ENCODE measurements around the gene HINT1.
"Not testable (repeated sequence)": the region's sequence is repeated elsewhere in the genome, so short reads cannot be mapped to it uniquely, and the experiment has no call there.

HINT1 gene

DNA sequence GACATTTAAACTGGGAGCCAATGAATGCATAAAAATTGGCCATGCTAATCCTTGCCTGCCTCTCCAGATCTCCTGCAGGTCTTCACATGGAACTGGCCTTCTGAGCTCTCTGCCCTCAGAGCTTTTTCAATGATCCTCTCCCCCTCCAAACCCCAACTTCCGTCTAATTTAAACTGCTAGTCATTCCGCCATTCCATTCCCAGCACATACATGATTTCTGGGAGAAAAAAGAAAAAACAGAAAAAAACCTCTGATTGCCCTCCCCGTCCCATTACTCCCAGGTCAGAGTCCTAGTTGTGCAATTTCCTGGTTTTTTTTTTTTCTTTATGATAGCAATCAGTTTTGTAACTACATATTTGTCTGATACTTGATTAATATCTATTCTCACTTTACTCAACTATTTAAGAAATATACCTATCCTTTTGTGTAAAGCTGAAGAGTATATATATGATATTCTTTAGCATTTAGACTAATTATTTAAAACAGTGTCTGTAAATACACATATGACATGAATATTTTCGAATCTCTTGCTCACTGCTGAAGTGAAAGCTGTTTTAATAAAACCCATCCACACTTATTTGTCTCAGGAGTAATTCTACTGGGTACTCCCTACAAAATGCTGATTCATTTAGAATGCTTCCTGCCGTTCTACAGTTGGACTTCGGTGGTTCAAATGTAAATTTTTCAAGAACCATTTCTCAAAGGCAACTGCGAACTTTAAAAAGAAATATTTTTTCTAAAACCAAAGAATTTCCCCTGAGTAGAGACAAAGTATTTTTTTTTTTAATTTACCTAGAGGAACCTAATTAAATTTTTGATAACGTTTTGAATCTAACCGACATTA, 1.6 kb downstream of the HINT1 start:
- H3K9me3 ChIP-seq = no peaks in the 10 kb centered on the region
- no peaks in the 10 kb centered on the region for H3K27me3 ChIP-seq (ENCODE audit: low read depth)
- peak; percentile 19 to 24 for DNase-seq (ENCODE audit: low spot score in 2 of 2)
- peaks cover 45% of the 10 kb centered on the region for H3K36me3 ChIP-seq (replicated peaks)
- H3K4me3 ChIP-seq = peak overlapping the region; percentile 71
- peaks cover 5% of the 10 kb centered on the region for H3K4me1 ChIP-seq
- in situ Hi-C loops (cut with MboI; ENCODE audit: low sequenced_read_pairs) = loop anchor here (25.0 kb wide), 1 partner anchor 224 kb away; no protein-coding TSS in a partner anchor

DNA sequence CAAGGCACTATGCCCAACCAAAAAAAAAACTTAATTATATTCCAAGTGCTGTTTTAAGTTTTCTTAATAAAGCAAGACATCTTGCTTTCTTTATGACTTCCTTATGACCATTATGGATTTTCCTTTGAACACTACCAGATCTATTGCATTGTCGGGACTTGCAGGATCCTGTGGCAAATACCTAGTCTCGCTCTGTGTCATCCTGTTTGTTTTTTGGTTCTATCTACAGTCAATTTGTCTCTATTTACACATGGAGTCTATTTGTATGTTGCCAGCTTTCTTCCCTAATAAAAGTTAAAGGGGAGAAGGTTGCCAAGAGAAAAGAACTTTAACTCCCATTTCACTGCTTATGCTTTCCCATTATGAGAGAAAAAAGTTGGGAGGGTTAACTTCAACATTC, 4.9 kb downstream of the HINT1 start:
- Histone ChIP-seq H3K4me3 (no peak overlapping the region), H3K36me3 (replicated peaks) (peaks cover 45% of the 10 kb centered on the region)
- in situ Hi-C loops (cut with MboI; ENCODE audit: low sequenced_read_pairs) = loop anchor here (25.0 kb wide), 1 partner anchor 227 kb away; no protein-coding TSS in a partner anchor

GRCh38 chr5:131156957-131157356, 8.1 kb downstream of the HINT1 start:
- Histone ChIP-seq H3K36me3 (replicated peaks) (peaks cover 35% of the 10 kb centered on the region), H3K9me3 (no peaks in the 10 kb centered on the region), H3K4me3 (no peak overlapping the region), H3K27me3 (ENCODE audit: low read depth) (no peaks in the 10 kb centered on the region), H3K4me1 (peaks cover 10% of the 10 kb centered on the region)
- in situ Hi-C loops (cut with MboI; ENCODE audit: low sequenced_read_pairs) = loop anchor here (25.0 kb wide), 1 partner anchor 230 kb away; no protein-coding TSS in a partner anchor
- DNase-seq (ENCODE audit: low spot score in 2 of 2) = peak; percentile 67 to 93

More for the DNA sequence above, 4.9 kb downstream of the HINT1 start:
- Histone ChIP-seq H3K27me3 (ENCODE audit: low read depth) (no peaks in the 10 kb centered on the region), H3K9me3 (no peaks in the 10 kb centered on the region), H3K4me1 (peaks cover 10% of the 10 kb centered on the region)
- no peak for DNase-seq (ENCODE audit: low spot score in 2 of 2)

DNA sequence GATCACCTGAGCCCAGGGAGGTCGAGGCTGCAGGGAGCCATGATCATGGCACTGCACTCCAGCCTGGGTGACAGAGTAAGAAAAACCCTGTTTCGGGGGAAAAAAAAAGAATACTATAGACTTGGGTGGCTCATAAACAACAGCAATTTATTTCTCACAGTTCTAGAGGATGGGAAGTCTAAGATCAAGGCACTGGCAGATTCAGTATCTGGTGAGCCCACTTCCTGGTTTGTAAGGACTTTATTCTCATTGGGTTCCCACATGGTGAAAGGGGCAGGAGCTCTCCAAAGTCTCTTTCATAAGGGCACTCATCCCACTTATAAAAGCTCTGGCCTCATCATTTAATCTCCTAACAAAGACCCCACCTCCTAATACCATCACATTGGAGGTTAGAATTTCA, 8.7 kb downstream of the HINT1 start:
- Histone ChIP-seq H3K27me3 (ENCODE audit: low read depth) (no peaks in the 10 kb centered on the region), H3K9me3 (no peaks in the 10 kb centered on the region), H3K36me3 (replicated peaks) (peaks cover 29% of the 10 kb centered on the region), H3K4me1 (peaks cover 10% of the 10 kb centered on the region), H3K4me3 (no peak overlapping the region)
- DNase-seq (ENCODE audit: low spot score in 2 of 2) = no peak
- in situ Hi-C loops (cut with MboI; ENCODE audit: low sequenced_read_pairs) = loop anchor here (25.0 kb wide), 1 partner anchor 231 kb away; no protein-coding TSS in a partner anchor

GRCh38 chr5:131151216-131151615, 13.8 kb downstream of the HINT1 start:
- DNase-seq (ENCODE audit: low spot score in 2 of 2) = no peak
- Histone ChIP-seq H3K36me3 (replicated peaks) (no peaks in the 10 kb centered on the region), H3K9me3 (no peaks in the 10 kb centered on the region), H3K4me1 (peaks cover under 1% of the 10 kb centered on the region), H3K27me3 (ENCODE audit: low read depth) (no peaks in the 10 kb centered on the region), H3K4me3 (no peak overlapping the region)
- in situ Hi-C loops (cut with MboI; ENCODE audit: low sequenced_read_pairs) = loop anchor here (25.0 kb wide), 1 partner anchor 236 kb away; no protein-coding TSS in a partner anchor

DNA sequence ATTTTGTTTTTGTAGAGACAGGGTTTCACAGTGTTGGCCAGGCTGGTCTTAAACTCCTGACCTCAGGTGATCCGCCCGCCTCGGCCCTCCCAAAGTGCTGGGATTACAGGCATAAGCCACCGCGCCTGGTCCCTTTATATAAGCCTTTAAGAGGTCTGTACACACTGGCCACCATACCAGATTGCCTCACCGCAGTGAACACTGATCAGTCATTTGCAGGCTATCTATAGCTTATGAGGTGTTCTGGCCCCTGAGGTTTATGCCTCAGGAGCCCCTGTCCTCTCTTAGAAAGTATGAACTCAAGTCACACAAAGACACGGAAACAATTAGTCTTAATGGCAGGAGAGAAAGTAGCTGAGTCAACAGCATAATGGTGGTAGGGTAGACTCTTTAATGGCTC, 14.6 kb downstream of the HINT1 start:
- in situ Hi-C loops (cut with MboI; ENCODE audit: low sequenced_read_pairs) = loop anchor here (25.0 kb wide), 1 partner anchor 237 kb away; no protein-coding TSS in a partner anchor

DNA sequence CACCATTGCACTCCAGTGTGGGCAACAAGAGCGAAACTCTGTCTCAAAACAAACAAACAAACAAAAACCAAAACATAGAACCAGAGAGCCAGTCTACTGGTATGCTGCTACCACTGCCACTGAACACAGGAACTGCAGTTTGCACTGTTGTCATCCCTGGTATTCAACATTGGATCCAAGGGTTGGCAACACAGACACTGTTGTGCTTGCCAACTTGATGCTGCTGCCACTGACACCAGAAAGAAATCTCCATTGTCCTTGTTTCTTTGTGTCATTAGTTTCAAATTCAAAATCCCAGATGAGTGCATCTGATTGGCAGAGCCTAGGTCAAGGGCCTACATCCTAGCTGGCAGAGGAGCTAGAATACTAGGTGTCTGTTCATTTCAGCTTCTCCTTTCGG, 16.2 kb downstream of the HINT1 start:
- H3K36me3 ChIP-seq (replicated peaks) = no peaks in the 10 kb centered on the region
- in situ Hi-C loops (cut with MboI; ENCODE audit: low sequenced_read_pairs) = no loop called here
- no peaks in the 10 kb centered on the region for H3K9me3 ChIP-seq
- DNase-seq (ENCODE audit: low spot score in 2 of 2) = no peak
- no peaks in the 10 kb centered on the region; the same call in 1 of the 2 replicates for H3K27me3 ChIP-seq (ENCODE audit: low read depth)
- no peak overlapping the region for H3K4me3 ChIP-seq
- no peaks in the 10 kb centered on the region for H3K4me1 ChIP-seq

More for the DNA sequence above, 14.6 kb downstream of the HINT1 start:
- no peaks in the 10 kb centered on the region for H3K9me3 ChIP-seq
- DNase-seq (ENCODE audit: low spot score in 2 of 2) = no peak
- no peaks in the 10 kb centered on the region for H3K4me1 ChIP-seq
- H3K36me3 ChIP-seq (replicated peaks) = no peaks in the 10 kb centered on the region
- H3K4me3 ChIP-seq = no peak overlapping the region
- H3K27me3 ChIP-seq (ENCODE audit: low read depth) = no peaks in the 10 kb centered on the region

DNA sequence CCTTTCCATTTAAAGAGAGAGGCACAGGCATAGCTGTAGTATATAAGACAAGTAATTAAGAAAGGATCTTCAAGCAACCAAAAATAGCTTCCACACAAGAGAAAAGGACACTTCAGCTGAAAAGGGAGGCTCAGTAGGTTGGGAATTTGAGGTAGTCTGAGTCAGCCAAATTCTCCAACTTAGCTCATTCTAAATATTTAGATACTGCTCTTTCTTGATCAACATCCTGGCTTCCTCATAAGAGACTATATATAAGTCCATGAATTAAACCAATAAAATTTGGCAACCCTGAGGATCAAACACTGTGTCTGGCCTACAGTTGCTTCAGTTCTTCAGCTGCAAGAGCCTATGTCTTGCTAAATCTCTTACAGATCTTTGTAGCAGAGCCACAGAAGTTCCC, 17.8 kb downstream of the HINT1 start:
- in situ Hi-C loops (cut with MboI; ENCODE audit: low sequenced_read_pairs) = no loop called here
- Histone ChIP-seq H3K36me3 (replicated peaks) (no peaks in the 10 kb centered on the region), H3K27me3 (ENCODE audit: low read depth) (no peaks in the 10 kb centered on the region; the same call in 1 of the 2 replicates), H3K4me1 (no peaks in the 10 kb centered on the region), H3K4me3 (no peak overlapping the region), H3K9me3 (no peaks in the 10 kb centered on the region)
- DNase-seq (ENCODE audit: low spot score in 2 of 2) = no peak

DNA sequence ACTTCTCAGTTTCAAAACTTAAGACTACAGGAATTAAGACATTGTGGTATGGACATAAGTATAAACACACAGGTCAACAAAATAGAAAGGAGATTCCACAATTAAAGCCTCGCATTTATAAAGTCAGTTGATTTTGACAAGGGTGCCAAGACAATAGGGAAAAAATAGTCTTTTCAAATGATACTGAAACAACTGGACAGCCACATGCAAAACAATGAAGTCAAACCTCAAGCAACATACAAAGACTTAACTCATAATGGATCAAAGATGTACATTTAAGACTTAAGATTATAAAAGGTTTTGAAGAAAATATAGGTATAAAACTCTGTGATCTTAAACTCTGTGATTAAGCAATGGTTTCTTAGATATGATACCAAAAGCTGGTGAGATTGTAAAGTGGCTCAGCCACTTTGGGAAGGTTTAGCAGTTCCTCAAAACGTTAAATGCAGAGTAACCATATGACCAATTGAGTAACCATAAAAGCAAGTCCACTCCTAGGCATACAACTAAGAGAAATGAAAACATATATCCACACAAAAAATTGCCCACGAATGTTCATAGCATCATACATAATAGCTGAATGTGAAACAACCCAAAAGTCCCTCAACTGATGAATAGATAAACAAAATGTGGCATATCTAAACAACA, 22.0 kb downstream of the HINT1 start:
- in situ Hi-C loops (cut with MboI; ENCODE audit: low sequenced_read_pairs) = no loop called here
- no peaks in the 10 kb centered on the region for H3K9me3 ChIP-seq
- H3K4me1 ChIP-seq = no peaks in the 10 kb centered on the region
- H3K4me3 ChIP-seq = no peak overlapping the region
- peaks cover 3% of the 10 kb centered on the region; the same call in 1 of the 2 replicates for H3K27me3 ChIP-seq (ENCODE audit: low read depth)
- no peaks in the 10 kb centered on the region for H3K36me3 ChIP-seq (replicated peaks)
- DNase-seq (ENCODE audit: low spot score in 2 of 2) = no peak

GRCh38 chr5:131139321-131139720, 25.7 kb downstream of the HINT1 start:
- no peaks in the 10 kb centered on the region for H3K4me1 ChIP-seq
- no peak overlapping the region for H3K4me3 ChIP-seq
- DNase-seq (ENCODE audit: low spot score in 2 of 2) = no peak
- H3K9me3 ChIP-seq = no peaks in the 10 kb centered on the region
- H3K36me3 ChIP-seq (replicated peaks) = no peaks in the 10 kb centered on the region
- in situ Hi-C loops (cut with MboI; ENCODE audit: low sequenced_read_pairs) = no loop called here
- H3K27me3 ChIP-seq (ENCODE audit: low read depth) = peaks cover 3% of the 10 kb centered on the region; the same call in 1 of the 2 replicates

DNA sequence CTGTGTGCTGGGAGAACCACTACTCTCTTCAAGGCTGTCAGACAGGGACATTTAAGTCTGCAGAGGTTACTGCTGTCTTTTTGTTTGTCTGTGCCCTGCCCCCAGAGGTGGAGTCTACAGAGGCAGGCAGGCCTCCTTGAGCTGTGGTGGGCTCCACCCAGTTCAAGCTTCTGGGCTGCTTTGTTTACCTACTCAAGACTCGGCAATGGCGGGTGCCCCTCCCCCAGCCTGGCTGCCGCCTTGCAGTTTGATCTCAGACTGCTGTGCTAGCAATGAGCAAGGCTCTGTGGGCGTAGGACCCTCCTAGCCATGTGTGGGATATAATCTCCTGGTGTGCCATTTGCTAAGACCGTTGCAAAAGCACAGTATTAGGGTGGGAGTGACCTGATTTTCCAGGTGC, 26.6 kb downstream of the HINT1 start:
- peak in 1 of 2 experiments; percentile 31 for DNase-seq (ENCODE audit: low spot score in 2 of 2)
- H3K4me1 ChIP-seq; H3K27me3 ChIP-seq (ENCODE audit: low read depth); in situ Hi-C loops (cut with MboI; ENCODE audit: low sequenced_read_pairs); H3K9me3 ChIP-seq; H3K36me3 ChIP-seq (replicated peaks); H3K4me3 ChIP-seq: not testable (repeated sequence)

DNA sequence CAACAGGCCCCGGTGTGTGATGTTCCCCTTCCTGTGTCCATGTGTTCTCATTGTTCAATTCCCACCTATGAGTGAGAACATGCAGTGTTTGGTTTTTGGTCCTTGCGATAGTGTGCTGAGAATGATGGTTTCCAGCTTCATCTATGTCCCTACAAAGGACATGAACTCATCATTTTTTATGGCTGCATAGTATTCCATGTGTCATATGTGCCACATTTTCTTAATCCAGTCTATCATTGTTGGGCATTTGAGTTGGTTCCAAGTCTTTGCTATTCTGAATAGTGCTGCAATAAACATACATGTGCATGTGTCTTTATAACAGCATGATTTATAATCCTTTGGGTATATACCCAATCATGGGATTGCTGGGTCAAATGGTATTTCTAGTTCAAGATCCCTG, 32.0 kb downstream of the HINT1 start:
- H3K9me3 ChIP-seq; H3K36me3 ChIP-seq (replicated peaks); H3K4me3 ChIP-seq; in situ Hi-C loops (cut with MboI; ENCODE audit: low sequenced_read_pairs); H3K4me1 ChIP-seq; DNase-seq (ENCODE audit: low spot score in 2 of 2); H3K27me3 ChIP-seq (ENCODE audit: low read depth): not testable (repeated sequence)

DNA sequence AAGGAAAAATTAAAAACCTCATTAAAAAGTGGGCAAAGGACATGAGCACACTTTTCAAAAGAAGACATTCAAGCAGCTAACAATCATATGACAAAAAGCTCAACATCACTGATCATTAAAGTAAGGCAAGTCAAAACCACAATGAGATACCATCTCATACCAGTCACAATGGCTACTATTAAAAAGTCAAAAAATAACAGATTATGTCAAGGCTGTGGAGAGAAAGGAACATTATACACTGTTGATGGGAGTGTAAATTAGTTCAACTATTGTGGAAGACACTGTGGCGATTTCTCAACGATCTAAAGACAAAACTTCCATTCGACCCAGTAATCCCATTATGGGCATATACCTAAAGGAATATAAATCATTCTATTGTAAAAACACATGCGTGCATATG, 35.8 kb downstream of the HINT1 start:
- in situ Hi-C loops (cut with MboI; ENCODE audit: low sequenced_read_pairs) = no loop called here
- no peaks in the 10 kb centered on the region for H3K36me3 ChIP-seq (replicated peaks)
- peaks cover 4% of the 10 kb centered on the region; the same call in 1 of the 2 replicates for H3K9me3 ChIP-seq
- H3K4me1 ChIP-seq = no peaks in the 10 kb centered on the region
- peak in 1 of 2 experiments; percentile 26 for DNase-seq (ENCODE audit: low spot score in 2 of 2)
- H3K4me3 ChIP-seq = no peak overlapping the region
- H3K27me3 ChIP-seq (ENCODE audit: low read depth) = no peaks in the 10 kb centered on the region

DNA sequence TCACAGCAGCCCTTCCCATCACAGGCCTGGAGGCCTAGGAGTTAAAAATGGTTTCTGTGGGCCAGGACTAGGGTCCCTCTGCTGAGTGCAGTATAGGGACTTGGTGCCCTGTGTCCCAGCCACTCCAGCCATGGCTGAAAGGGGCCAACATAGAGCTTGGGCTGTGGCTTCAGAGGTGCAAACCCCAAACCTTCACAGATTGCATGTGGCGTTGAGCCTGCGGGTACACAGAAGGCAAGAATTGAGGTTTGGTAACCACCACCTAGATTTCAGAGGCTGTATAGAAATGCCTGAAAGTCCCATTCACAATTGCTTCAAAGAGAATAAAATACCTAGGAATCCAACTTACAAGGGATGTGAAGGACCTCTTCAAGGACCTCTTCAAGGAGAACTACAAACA, 37.8 kb downstream of the HINT1 start:
- in situ Hi-C loops (cut with MboI; ENCODE audit: low sequenced_read_pairs); H3K9me3 ChIP-seq; H3K36me3 ChIP-seq (replicated peaks); H3K4me3 ChIP-seq; H3K4me1 ChIP-seq; H3K27me3 ChIP-seq (ENCODE audit: low read depth); DNase-seq (ENCODE audit: low spot score in 2 of 2): not testable (repeated sequence)

All from HAP-1 (cell line).